HCT116 (cell line): ENCODE measurements around the gene RFX2. TPM values are rescaled to one million over a fixed set of nuclear protein-coding genes. Genes with fewer than 3 reads are reported as not detected.

Experiments
- ATAC-seq: fragments of 200-7000 bp; cut with Tn5 transposase; 2 replicates; pipeline ENCODE4 v1.9.1; 2020; ENCODE audit warnings: mild to moderate bottlenecking, moderate library complexity
- BruUV-seq: library from RNA; stranded (reverse); fragments of 400-500 nt; replicated peaks from 2 replicates; lab custom pipeline; 2021; lab: Mats Ljungman, UMichigan
- CTCF ChIA-PET: fragments of 300-600 bp; sonication (Branson Sonifier 250); formaldehyde crosslinking; loops from one replicate; lab custom pipeline; 2021; ENCODE audit warnings: antibody characterized with exemption; lab: Charles Lee
- POLR2A ChIA-PET: fragments of 300-600, 350-600 bp; sonication (Branson Sonifier 250); formaldehyde crosslinking; loops from one replicate; lab custom pipeline; 2021; ENCODE audit warnings: antibody characterized with exemption; lab: Charles Lee
- RAD21 ChIA-PET, 2 experiments: fragments of 300-600 bp; sonication (Branson Sonifier 250); formaldehyde crosslinking; loops; one replicate each; lab custom pipeline; 2023; ENCODE audit warnings: low total read pairs in 2 of 2; ENCODE audit not compliant: uncharacterized antibody in 2 of 2, unreplicated experiment in 2 of 2, low non-redundant PET in 1 of 2; lab: Charles Lee
- DNase-seq: peaks from one replicate; pipeline ENCODE4 v3.0.0-alpha.2; 2010; ENCODE audit warnings: low read depth, low spot score
- H2AFZ ChIP-seq: fragments of 200-600 bp; shearing (Covaris generic), sonication (generic); 2 replicates; pipeline ENCODE4 v1.6.1; 2017; ENCODE audit warnings: low read depth, mixed run types, mixed read lengths, antibody characterized with exemption, low read length; ENCODE audit not compliant: poor library complexity, severe bottlenecking
- H3K27ac ChIP-seq: 2 replicates; pipeline ENCODE4 v1.5.1; 2012; ENCODE audit warnings: low read depth, low read length
- H3K27me3 ChIP-seq: fragments of 200-600 bp; sonication (generic); 2 replicates; pipeline ENCODE4 v1.6.1; 2016; ENCODE audit warnings: mixed run types, low read length, mixed read lengths; ENCODE audit not compliant: insufficient read depth
- H3K36me3 ChIP-seq, 2 experiments: fragments of 200-500 bp in 1 of 2; fragments of 200-600 bp in 1 of 2; sonication (Bioruptor generic) in 1 of 2; sonication (generic) in 1 of 2; 2 replicates each; pipeline versions ENCODE4 v1.5.1 to v1.6.1; 2014 to 2016; ENCODE audit warnings: low read length in 2 of 2, inconsistent platforms in 1 of 2, mixed read lengths in 1 of 2, mixed run types in 1 of 2; ENCODE audit not compliant: insufficient read depth in 2 of 2, control insufficient read depth in 1 of 2
- H3K4me1 ChIP-seq, 2 experiments: fragments of 200-600 bp in 1 of 2; sonication (generic) in 1 of 2; 2 replicates each; pipeline versions ENCODE4 v1.5.1 to v1.6.1; 2012 to 2017; ENCODE audit warnings: low read length in 2 of 2, inconsistent platforms in 1 of 2, mild to moderate bottlenecking in 1 of 2, mixed read lengths in 1 of 2, mixed run types in 1 of 2, moderate library complexity in 1 of 2; ENCODE audit not compliant: insufficient read depth in 2 of 2, control insufficient read depth in 1 of 2
- H3K4me2 ChIP-seq: fragments of 200-600 bp; sonication (generic); 2 replicates; pipeline ENCODE4 v1.6.1; 2017; ENCODE audit warnings: mixed run types, low read length, mixed read lengths
- H3K4me3 ChIP-seq, 2 experiments: fragments of 200-600 bp in 1 of 2; sonication (generic) in 1 of 2; replicated peaks in 1 of 2; 2 replicates each; pipeline ENCODE4 v1.5.1; 2011 to 2016; ENCODE audit warnings: low read length in 2 of 2, control low read depth in 1 of 2, low read depth in 1 of 2, mild to moderate bottlenecking in 1 of 2, mixed read lengths in 1 of 2, mixed run types in 1 of 2
- H3K79me2 ChIP-seq: fragments of 200-600 bp; sonication (generic); 2 replicates; pipeline ENCODE4 v1.6.1; 2017; ENCODE audit warnings: mild to moderate bottlenecking, mixed run types, low read length, moderate library complexity, mixed read lengths; ENCODE audit not compliant: insufficient read depth
- H3K9ac ChIP-seq: fragments of 200-600 bp; sonication (generic); 2 replicates; pipeline ENCODE4 v1.6.1; 2016; ENCODE audit warnings: low read length, mixed read lengths
- H3K9me2 ChIP-seq: fragments of 200-600 bp; sonication (generic), shearing (Covaris generic); 2 replicates; pipeline ENCODE4 v1.6.1; 2017; ENCODE audit warnings: mixed run types, mild to moderate bottlenecking, moderate library complexity; ENCODE audit not compliant: insufficient read depth
- H3K9me3 ChIP-seq, 2 experiments: fragments of 200-500 bp in 1 of 2; fragments of 200-600 bp in 1 of 2; sonication (Bioruptor generic) in 1 of 2; sonication (generic) in 1 of 2; 2 replicates each; pipeline ENCODE4 v1.6.1; 2014 to 2017; ENCODE audit warnings: low read length in 2 of 2, mixed read lengths in 2 of 2, inconsistent platforms in 1 of 2, low read depth in 1 of 2, mild to moderate bottlenecking in 1 of 2, mixed run types in 1 of 2, moderate library complexity in 1 of 2; ENCODE audit not compliant: control insufficient read depth in 1 of 2, insufficient read depth in 1 of 2
- H4K20me1 ChIP-seq: fragments of 200-600 bp; sonication (generic), shearing (Covaris generic); 2 replicates; pipeline ENCODE4 v1.6.1; 2017; ENCODE audit warnings: mixed run types, mild to moderate bottlenecking, moderate library complexity; ENCODE audit not compliant: insufficient read depth
- ATF3 ChIP-seq: IDR thresholded peaks from 2 replicates; pipeline ENCODE4 v1.6.1; 2012
- CBX3 ChIP-seq: IDR thresholded peaks from 2 replicates; pipeline ENCODE4 v1.6.1; 2012; ENCODE audit warnings: low read depth
- CEBPB ChIP-seq: IDR thresholded peaks from 2 replicates; pipeline ENCODE4 v1.6.1; 2012; ENCODE audit warnings: low read depth
- EGR1 ChIP-seq: IDR thresholded peaks from 2 replicates; pipeline ENCODE4 v1.6.1; 2012; ENCODE audit warnings: low read depth
- ELF1 ChIP-seq: IDR thresholded peaks from 2 replicates; pipeline ENCODE4 v1.6.1; 2012; ENCODE audit warnings: low read depth, borderline replicate concordance
- EZH2 ChIP-seq: fragments of 200-600 bp; sonication (generic); IDR thresholded peaks from 2 replicates; pipeline ENCODE4 v1.6.1; 2017; ENCODE audit warnings: antibody characterized with exemption, mixed run types
- EZH2phosphoT487 ChIP-seq: fragments of 200-600 bp; IDR thresholded peaks from 2 replicates; pipeline ENCODE4 v1.6.1; 2018; ENCODE audit warnings: antibody characterized with exemption, borderline replicate concordance
- FOSL1 ChIP-seq: IDR thresholded peaks from 2 replicates; pipeline ENCODE4 v1.6.1; 2012; ENCODE audit warnings: low read depth
- MAX ChIP-seq: IDR thresholded peaks from 2 replicates; pipeline ENCODE4 v1.6.1; 2012
- POLR2A ChIP-seq: IDR thresholded peaks from 2 replicates; pipeline ENCODE4 v1.7.0; 2011; ENCODE audit warnings: borderline replicate concordance; ENCODE audit not compliant: insufficient read depth, insufficient read length; ENCODE audit errors: extremely low read depth
- REST ChIP-seq: IDR thresholded peaks from 2 replicates; pipeline ENCODE4 v1.6.1; 2012; ENCODE audit warnings: low read depth
- SIN3A ChIP-seq: IDR thresholded peaks from 2 replicates; pipeline ENCODE4 v1.6.1; 2012; ENCODE audit warnings: low read depth
- SP1 ChIP-seq: IDR thresholded peaks from 2 replicates; pipeline ENCODE4 v1.6.1; 2012; ENCODE audit warnings: low read depth
- TCF7L2 ChIP-seq: IDR thresholded peaks from 2 replicates; pipeline ENCODE4 v1.7.0; 2011; ENCODE audit warnings: borderline replicate concordance, inconsistent platforms; ENCODE audit not compliant: insufficient read depth, insufficient read length; ENCODE audit errors: extremely low read depth
- ZFX ChIP-seq: fragments of 450-650 bp; IDR thresholded peaks from 2 replicates; pipeline ENCODE4 v1.6.1; 2017
- ZNF274 ChIP-seq: fragments of 200-500 bp; sonication (Bioruptor generic); IDR thresholded peaks from 2 replicates; pipeline ENCODE4 v1.6.1; 2014; ENCODE audit warnings: mild to moderate bottlenecking, low read depth, low read length, inconsistent platforms
- intact Hi-C: fragments of 100-400 bp; cut with micrococcal nuclease; formaldehyde crosslinking; loops from 2 replicates; pipeline ENCODE4 v1.10.0; 2022
- total RNA-seq: library from RNA; stranded (reverse); gene quantifications from one replicate; pipeline ENCODE4 v1.2.1, GENCODE V29; 2021; ENCODE audit not compliant: unreplicated experiment

Gene RFX2
- total RNA-seq, 1 experiment from 2014 or later, result 13.7 TPM

- H3K4me2 ChIP-seq, result peak overlapping the region; percentile 60
- intact Hi-C loops, result no loop called here
- no peak overlapping the region for H2AFZ ChIP-seq
These were observed 50.2 kb downstream of the RFX2 start for GRCh38 chr19:6059988-6060599.

GRCh38 chr19:6059396-6059947 is 50.8 kb downstream of the RFX2 start:
- ChIA-PET POLR2A (no interaction called here), CTCF (no interaction called here)
- no peak for TF ChIP-seq EZH2
- no peak for TF ChIP-seq EZH2phosphoT487
- TF ChIP-seq ZFX, result no peak
- TF ChIP-seq MAX, result no peak
- no peak for TF ChIP-seq CBX3
- no peak for TF ChIP-seq TCF7L2
- TF ChIP-seq ATF3, result no peak
- TF ChIP-seq CEBPB, result no peak
- no peak for TF ChIP-seq REST

More at GRCh38 chr19:6059988-6060599, 50.2 kb downstream of the RFX2 start:
- TF ChIP-seq ZFX, result no peak
- TF ChIP-seq MAX, result no peak
- TF ChIP-seq SIN3A, result no peak
- TF ChIP-seq CBX3, result no peak
- no peak for TF ChIP-seq TCF7L2
- no peak for TF ChIP-seq EGR1
- TF ChIP-seq ATF3, result no peak
- no peak for TF ChIP-seq ELF1
- TF ChIP-seq POLR2A, result no peak
- no peak for TF ChIP-seq ZNF274
- TF ChIP-seq FOSL1, result no peak
- no peak for TF ChIP-seq SP1
- RAD21 ChIA-PET, result no interaction called here
- no peak overlapping the region for H3K4me3 ChIP-seq
- POLR2A ChIA-PET, result no interaction called here
- DNase-seq, result no peak
- no peaks in the 10 kb centered on the region for H3K27me3 ChIP-seq
- no peak overlapping the region for H3K9ac ChIP-seq
- no TSS peak for BruUV-seq
- H3K79me2 ChIP-seq, result no peaks in the 10 kb centered on the region
- H4K20me1 ChIP-seq, result no peaks in the 10 kb centered on the region
- H3K27ac ChIP-seq, result no peak overlapping the region
- CTCF ChIA-PET, result no interaction called here
- H3K9me2 ChIP-seq, result no peaks in the 10 kb centered on the region
- no peak for ATAC-seq
- H3K4me1 ChIP-seq, result peaks cover 12 to 61% of the 10 kb centered on the region in 2 experiments
- H3K9me3 ChIP-seq, result no peaks in the 10 kb centered on the region
- no peaks in the 10 kb centered on the region for H3K36me3 ChIP-seq

More at GRCh38 chr19:6059396-6059947, 50.8 kb downstream of the RFX2 start:
- Histone ChIP-seq H2AFZ (no peak overlapping the region), H3K27me3 (no peaks in the 10 kb centered on the region), H3K9ac (no peak overlapping the region), H3K4me3 (no peak overlapping the region), H3K4me2 (no peak overlapping the region), H3K27ac (no peak overlapping the region), H3K9me2 (no peaks in the 10 kb centered on the region), H3K9me3 (no peaks in the 10 kb centered on the region), H3K36me3 (no peaks in the 10 kb centered on the region), H3K79me2 (no peaks in the 10 kb centered on the region), H3K4me1 (peaks cover 11 to 55% of the 10 kb centered on the region in 2 experiments), H4K20me1 (no peaks in the 10 kb centered on the region)
- no TSS peak for BruUV-seq
- DNase-seq (no peak), ATAC-seq (no peak)
- intact Hi-C loops, result no loop called here
- RAD21 ChIA-PET, result no interaction called here
